Stimulated activated CD4-positive, alpha-beta T cell treated with anti-CD3 and anti-CD28 coated beads, TNF-alpha, amount 100 ng/mL, for 1 hour (primary cell): Measurements from ENCODE around the gene UQCRHL.
"Not testable (repeated sequence)": the region's sequence is repeated elsewhere in the genome, so short reads cannot be mapped to it uniquely, and the experiment has no call there.

Source experiments
- DNase-seq, 3 donors: peaks; one replicate each; pipeline ENCODE4 v3.0.0-alpha.2; 2020; ENCODE audit warnings: low read depth in 3 of 3, low spot score in 1 of 3

Gene UQCRHL

DNA sequence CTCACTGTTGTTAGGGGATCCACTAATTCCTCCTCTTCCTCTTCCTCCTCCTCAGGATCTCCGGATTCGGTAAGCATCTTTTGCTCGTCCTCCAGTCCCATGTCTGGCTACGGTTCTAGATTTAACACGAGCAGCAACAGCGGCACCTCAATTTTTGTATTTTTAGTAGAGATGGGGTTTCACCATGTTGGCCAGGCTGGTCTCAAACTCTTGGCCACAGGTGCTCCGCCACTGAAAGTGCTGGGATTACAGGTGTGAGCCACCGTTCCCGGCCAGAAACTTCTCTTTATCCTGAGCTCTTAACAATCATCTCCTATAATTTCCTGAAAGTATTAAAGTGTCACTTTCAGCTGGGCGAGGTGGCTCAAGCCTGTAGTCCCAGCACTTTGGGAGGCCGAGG lies at the start of gene UQCRHL:
UQCRHL (minus strand) TSS at position 101 of the 400 bp plus-strand sequence; CDS start at position 101, 0 bp downstream.
- not testable (repeated sequence) for DNase-seq

DNA sequence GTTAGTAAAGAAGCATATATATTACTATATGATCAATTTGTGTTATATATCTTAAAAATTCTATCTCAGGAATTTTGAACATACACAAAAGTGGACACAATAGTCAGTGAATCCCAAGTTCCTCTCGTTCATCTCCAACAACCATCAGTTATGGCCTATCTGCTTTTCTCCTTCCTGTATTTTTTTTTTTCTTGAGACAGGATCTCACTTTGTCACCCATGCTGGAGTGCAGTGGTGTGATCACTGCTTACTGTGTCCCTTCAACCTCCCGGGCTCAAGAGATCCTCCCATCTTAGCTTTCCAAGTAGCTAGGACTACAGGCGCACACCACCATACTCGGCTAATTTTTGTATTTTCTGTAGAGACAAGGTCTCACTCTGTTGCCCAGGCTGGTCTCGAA lies 49.4 kb upstream of the UQCRHL start:
- DNase-seq: no peak

DNA sequence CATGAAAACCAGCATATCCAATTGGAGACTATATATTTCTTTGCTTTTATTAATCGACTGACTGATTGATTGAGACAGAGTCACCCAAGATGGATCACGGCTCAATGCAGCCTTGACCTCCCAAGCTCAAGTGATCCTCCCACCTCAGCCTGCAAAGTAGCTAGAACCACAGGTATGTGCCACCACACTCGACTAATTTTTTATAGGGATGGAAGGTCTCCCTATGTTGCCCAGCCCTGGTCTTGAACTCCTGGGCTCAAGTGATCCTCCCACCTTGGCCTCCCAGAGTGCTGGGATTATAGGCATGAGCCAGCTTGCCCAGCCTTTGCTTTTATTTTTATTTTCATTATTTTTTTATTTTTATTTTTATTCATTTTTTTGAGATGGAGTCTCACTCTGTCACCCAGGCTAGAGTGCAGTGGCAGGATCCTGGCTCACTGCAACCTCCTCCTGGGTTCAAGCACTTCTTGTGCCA lies 45.4 kb upstream of the UQCRHL start:
- no peak for DNase-seq

DNA sequence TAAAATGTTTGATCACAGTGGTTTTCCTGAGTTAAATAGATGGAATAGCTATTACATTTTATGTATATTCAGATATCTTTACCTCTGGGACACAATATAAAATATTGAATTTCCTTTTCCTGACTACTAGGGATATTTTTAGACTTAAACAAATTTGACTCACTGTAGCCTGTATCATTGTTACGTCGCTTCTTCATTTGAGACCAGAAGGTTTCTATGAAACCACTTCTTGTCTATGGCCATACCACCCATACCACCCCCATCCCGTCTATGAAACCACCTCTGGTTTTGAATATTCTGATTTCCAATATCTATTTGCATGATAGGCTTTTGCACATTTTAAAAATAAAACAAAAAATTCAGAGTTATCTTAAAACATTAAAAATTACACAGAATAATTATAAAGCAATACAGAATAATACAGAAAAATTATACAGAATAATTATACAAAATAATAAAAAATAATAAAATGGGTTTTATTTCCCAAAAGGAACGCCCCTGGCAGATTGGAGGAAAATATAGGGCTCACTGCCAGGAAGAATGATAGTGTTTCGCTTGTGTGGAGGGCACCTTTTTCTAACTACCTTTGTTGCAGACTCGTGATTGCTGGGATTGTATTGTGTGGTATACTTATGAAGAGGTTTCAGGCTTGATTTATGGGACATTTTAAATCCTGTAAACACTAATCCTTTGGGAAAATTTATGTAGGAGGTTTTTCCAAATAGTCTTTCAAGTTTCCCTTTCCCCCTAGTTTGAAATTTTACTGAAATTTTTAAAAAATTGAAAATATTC lies 44.8 kb upstream of the UQCRHL start:
- DNase-seq: no peak

DNA sequence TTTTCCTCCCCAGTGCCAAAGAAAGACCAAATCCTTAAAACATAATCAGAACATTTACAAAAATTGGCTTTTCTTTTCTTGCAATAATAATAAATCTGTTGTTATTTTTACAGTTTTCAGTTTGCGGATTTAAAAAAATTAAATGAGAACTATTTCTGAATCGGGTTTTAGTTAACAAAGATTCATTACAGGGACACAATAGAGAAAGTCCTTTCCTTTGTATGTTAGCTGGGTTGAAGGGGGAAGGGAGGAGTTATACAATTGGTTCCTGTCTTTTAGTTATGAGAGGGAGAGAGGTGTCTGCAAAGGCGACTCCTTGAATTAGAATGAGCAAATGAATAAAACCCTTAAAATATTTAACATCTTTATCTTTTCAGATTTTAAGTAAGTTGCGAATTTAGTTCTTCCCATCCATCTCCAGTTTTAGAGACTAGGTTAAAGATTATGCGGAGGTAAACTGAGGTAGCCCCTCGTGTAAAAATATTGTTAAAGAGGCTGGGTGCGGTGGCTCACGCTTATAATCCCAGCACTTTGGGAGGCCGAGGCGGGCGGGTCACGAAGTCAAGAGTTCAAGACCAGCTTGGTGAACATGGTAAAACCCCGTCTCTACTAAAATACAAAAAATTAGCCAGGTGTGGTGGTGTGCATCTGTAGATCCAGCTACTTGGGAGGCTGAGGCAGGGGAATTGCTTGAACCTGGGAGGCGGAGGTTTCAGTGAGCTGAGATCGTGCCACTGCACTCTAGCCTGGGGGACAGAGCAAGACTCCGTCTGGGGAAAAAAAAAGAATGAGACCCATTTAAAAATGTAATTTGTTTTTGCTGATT lies 44.0 kb upstream of the UQCRHL start:
- DNase-seq: no peak

DNA sequence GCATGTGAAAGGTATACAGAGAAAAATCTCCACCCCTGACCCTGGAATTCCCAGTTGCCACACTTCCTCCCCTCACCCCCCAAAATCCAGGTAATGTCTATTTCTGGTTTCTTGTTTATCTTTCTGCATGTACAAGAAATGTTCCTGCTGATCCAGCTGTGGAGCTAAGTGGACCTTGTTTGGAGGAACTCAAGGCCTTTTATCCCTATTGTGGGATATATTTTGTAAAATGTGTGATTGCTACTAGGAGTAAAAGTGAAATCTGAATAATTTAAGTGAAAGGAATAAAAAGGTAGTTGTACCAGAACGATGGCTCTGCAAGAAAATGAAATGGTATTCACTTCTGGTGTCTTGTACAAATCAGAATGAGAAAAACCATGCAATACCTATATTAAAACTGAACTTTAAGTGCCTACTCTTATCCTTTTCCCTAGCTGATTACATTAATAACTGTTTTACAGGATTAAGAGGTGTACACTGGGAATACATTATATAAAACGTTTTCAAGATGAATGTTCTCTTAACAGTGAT lies 43.1 kb upstream of the UQCRHL start:
- DNase-seq: no peak

DNA sequence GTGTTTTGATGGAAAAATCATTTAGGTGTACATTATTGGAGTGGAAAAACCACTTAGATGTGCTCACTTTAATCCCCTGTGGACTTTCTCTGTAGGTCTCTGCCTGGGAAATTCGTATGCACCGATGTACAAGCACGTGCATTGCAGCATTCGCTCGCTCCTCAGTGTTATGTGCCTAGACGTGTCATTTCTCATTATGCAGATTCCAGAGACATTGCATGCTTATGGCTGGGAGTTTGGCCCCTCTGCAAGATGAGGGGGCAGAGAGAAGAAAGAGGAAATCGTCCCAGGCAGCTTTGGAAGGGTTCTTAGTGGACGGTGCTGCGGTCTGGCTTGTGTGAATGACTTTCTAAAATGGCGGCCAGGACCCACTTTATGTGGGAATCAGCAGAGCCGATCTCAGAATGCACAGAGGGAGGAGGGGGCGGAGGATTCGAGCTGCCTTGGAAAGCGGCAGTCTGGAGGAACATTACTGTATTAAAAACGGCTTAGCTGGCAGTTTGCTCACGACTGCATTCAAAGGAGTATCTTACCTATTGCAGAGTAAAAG lies 42.4 kb upstream of the UQCRHL start:
- DNase-seq: no peak

DNA sequence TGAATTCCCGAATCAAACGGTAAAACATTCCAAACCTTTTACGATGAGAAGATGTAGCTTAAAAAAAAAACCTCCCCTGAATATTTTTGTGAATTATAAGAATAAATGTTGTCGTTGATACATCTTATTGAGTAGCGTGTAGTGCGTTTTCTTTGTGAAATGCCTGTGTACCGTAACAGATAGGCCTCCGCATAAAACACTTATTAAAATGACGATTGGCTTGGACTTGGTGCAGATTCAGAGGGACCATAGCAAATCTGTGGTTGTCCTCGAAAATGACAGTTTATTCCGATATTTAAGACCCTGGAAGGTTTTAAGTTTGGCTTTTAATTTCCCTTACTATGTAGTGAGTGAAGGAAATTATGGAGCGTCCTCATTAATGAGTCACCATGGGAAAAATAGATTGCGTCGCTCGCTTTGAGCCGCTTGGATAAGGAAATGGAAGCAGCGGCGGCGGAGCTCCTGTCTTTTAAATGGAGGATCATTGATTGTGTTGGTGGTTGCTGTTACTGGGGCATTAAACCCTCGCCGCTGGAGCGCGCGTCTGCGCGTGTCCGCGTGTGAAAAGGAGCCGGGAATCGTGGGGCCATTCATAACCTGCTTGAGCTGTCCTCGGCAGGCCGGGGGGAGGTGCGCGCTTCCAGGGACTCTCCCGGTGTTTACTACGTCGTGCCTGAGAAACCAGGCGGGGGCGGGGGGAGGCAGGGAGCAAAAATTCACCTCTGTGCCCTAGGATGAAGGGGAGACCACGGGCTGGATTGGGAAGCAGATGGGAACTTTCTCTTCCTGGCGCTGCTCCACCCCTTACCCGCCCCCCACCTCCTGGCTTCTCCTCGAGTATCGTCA lies 41.7 kb upstream of the UQCRHL start:
- peak in 2 of 3 donors; percentile 33 to 49 for DNase-seq

DNA sequence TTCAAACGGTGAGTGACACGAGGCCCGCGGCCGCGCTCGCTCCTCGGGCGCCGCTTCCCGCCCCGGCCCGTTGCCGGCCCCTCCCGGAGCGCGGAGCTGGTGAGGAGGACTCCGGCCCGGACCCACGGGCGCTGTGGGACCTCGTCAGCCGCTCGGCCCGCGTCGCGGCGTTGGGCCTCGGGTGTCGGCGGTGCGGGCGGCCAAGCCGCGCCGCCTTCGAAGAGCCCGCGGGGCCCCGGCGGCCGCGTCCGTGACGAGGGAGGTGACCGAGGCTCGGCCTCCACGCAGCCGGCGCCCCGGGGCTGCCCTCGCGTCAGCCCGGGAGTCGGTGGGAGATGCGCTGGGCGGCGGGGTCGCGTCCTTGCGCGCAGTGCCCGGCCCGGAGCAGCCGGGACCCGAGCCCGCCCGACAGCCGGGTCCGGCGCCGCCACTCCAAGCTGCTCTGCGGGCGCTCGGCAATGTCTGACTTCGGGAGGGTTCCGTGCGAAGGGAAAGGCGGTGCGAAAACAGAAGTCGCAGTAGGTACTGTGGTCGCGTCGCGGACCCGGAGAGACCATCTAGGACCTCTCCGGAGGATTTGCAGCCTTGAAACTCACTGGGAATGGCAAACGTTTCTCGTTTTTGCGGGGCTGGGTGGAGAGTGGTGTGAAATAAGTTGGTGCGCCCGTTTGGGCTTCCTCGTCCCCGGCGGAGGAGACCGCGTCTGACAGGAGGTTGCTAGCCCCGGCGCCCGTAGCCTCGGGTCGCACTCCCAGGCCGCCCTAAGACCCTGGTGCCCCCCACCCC lies 40.9 kb upstream of the UQCRHL start:
- DNase-seq: no peak

DNA sequence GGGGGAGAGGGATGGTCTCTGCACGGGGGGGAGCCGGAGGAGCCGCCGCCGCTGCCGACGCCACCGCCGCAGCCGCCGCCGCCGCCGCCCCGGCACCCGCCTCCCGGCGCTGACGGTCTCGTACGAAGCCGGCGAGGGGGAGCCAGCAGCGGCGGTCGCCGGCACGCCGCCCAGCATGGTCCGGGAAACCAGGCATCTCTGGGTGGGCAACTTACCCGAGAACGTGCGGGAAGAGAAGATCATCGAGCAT lies 40.4 kb upstream of the UQCRHL start:
- DNase-seq: no peak

DNA sequence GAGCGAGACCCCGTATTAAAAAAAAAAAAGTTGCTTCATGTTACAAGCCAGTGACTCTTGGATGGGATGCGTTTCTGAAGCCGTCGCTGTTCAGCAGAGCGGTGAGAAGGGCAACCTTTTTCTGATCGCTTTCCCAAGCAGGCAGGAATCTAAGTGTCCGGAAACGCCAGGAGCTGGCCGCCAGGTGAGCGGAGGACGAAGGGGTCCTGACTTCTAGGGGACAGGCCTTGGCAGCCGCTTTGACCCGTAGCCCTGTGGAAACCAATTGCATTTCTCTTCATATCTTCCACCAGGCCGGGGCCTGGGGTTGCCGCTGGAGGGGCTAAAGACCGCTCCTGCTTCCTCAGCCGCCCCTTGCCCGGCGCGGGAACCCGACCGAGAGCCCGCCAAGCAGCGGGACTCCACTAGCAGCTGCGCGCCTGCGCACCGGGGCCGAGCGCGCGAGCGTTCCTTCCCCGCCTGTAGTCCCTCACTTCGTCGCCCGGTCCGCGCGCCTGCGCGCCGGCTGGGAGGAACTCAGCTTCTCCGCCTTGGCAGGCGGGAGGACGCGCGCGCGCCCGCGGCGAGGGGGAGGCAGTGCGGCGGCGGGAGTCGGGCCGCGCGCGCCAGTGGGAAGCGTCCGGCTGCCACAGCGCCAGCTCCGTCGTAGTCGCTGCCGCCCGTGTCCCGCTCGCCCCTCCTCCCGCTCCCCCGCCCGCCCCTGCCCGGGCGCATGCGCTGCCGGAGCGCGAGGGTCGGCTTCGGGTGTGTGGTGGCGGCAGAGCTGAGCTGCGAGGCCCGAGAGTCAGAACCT lies 39.8 kb upstream of the UQCRHL start, which contains the start of gene SPEN:
SPEN (plus strand) TSS at position 608 of the 793 bp plus-strand sequence. CDS start 361 bp downstream, outside the sequence.
- DNase-seq: peak; percentile 95 to 98 (median 97)

DNA sequence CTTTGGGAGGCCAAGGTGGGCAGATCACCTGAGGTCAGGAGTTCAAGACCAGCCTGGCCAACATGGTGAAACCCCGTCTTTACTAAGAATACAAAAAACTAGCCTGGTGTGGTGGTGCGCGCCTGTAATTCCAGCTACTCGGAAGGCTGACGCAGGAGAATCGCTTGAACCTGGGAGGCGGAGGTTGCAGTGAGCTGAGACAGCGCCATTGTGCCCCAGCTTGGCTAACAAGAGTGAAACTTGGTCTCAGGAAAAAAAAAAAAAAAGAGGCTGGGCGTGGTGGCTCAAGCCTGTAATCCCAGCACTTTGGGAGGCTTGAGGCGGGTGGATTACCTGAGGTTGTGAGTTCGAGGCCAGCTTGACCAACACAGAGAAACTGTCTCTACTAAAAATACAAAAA lies 38.6 kb upstream of the UQCRHL start:
- DNase-seq: not testable (repeated sequence)

DNA sequence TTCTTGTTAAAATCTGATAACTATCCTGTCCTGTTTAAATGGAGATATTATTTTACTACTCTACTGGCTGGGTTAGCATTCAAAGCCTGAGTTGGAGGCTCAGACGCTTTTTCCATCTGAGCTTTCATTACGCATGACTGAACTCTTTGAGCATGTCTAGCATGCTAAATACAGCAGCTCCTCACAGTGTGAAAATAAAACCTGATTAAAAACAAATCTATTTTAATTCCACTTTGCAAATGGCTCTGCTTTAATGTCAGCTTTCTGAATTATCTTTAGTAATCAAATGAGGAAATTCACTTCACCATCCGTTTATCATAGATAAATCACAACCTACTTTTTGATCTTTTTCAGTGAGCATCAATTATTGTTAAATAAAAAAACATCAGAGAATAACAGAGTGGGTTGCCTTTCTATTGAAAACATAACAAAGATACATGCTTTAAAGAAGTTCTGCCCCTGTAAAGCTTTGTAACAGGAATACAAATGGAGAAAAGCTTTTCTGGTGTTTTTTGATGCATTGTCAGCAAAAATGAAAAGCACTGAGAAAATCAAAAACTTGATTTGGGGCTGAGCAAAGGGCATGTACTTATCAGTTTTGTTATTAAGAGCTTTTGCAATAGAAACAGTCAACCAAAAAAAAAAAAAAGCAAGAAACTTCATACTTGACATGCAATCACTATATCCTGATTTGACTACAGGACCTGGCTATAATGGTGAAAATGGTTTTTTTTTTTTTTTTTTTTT lies 36.5 kb upstream of the UQCRHL start:
- DNase-seq: no peak

DNA sequence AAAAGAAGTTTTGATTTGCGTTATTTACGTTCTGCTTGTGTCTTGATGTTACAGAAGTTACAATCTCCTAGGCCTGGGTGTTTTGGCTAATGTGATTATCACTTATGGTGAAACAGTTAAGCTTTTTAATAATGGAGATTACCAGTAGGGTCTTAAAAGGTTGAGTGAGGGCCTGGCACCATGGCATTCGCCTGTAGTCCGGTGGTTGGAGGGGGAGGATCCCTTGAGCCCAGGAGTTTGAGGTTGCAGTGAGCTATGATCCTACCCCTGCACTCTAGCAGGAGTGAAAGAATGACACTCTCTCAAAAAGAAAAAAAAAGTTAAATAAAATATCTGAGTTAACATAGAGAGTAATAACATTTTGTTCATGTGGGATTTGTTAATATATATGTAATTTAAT lies 31.3 kb upstream of the UQCRHL start:
- DNase-seq: no peak

DNA sequence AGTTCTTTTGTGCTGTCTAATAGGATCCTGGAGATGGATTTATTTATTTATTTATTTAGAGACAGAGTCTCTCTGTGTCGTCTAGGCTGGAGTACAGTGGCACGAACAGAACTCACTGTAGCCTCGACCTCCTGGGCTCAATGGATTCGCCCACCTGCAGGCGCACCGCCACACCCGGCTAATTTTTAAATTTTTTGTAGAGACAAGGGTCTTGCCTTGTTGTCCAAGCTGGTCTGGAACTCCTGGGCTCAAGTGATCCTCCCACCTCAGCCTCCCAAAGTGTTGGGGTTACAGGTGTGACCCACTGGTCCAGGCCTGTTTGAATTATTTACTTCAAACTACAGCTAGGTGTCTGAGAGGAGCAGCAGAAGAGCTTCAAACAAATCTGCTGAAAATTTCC lies 30.5 kb upstream of the UQCRHL start:
- no peak for DNase-seq

DNA sequence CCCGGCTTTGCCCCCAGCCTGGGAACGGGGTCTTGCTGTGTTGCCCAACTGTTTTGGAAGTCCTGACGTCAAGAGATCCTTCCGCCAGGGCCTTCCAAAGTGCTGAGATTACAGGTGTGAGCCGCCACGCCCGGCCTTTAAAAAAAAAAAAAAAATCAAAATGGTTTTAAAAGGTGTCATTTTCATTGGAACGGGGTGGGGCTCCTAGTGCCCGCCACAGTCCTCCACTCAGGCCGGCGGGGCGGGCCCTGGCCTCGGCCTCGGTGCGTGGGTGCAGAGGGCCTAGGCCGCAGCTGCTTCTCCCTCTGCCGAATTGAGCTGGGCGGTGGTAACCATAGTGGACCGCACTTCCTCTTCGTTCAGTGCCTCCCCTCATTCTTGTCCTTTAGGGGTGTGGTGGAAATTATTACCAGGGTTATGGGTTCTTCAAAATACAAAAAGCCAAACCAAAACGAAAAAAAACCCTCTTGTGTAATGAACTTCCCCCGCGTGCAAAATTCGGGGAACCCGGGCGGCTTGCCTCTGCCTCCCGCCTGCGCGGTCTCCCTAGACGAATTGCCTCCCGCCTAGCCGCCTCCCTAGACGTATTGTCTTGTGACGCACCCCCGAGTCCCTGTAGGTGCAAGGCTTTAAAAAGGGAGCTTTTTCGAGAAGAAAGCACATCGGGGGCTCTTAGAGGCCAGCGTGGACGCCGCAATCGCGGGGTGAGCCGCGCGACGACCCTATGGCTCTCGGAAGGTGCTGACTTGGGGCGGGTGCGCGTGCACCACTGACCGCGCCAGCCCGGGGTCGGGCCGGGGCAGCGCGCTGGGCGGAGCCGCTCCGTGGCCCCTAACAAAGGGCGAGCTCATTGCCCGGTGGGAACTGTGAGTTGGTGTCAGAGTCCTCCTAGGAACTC lies 29.6 kb upstream of the UQCRHL start:
- DNase-seq: no peak

DNA sequence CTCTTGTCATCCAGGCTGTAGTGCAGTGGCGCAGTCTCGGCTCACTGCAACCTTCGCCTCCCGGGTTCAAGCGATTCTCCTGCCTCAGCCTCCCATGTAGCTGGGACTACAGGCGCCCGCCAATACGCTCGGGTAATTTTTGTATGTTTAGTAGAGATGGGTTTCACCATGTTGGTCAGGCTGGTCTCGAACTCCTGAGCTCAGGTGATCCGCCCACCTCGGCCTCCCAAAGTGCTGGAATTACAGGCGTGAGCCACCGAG lies 29.0 kb upstream of the UQCRHL start:
- DNase-seq: not testable (repeated sequence)
